ENCODE data around the gene ERO1A.
A peak's percentile ranks its signal among the peaks of the same experiment; 100 is the strongest.

ERO1A gene

GRCh38 chr14:52694761-52695480 lies 437 bp downstream of the ERO1A start:
- DNase-seq: peak; percentile 43

GRCh38 chr14:52693532-52693931 lies 1.8 kb downstream of the ERO1A start:
- no peak for DNase-seq

DNA sequence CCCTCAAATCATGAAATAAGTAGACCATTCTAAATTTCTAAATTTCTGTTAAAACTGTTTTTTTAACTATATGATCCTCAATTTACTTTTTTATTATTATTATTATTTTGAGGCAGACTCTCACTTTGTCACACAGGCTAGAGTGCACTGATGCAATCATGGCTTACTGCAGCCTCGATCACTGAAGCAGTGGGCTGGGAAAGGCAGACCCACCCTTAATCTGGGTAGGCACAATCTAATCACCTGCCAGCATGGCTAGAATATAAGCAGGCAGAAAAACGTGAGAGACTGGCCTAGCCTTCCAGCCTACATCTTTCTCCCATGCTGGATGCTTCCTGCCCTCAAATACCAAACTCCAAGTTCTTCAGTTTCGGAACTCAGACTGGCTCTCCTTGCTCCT lies 2.3 kb downstream of the ERO1A start:
- no peak for DNase-seq

- peak; percentile 29 for DNase-seq
Observed at GRCh38 chr14:52692248-52692962, 3.0 kb downstream of the ERO1A start.

- DNase-seq: no peak
Observed at GRCh38 chr14:52690983-52691760, 4.2 kb downstream of the ERO1A start.

DNA sequence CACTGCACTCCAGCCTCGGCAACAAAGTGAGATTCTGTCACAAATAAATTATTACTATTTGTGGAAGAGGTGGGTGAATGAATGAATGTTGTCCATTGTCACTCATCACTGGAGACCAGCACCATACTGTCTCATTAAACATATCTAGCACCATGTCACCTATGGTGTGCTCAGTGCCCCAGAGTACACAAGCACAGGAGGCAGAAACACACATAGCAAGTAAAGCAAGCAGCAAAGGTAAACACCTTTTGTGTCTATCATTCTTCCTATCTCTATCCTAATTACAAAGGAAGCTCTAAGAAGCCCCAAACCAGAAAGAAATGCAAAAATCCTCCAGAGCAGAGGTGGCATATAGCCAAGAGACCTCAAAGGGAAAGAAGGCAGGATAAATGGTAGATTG lies 9.2 kb downstream of the ERO1A start:
- no peak for DNase-seq

- DNase-seq: no peak
Observed at GRCh38 chr14:52683985-52684520, 11.3 kb downstream of the ERO1A start.

DNA sequence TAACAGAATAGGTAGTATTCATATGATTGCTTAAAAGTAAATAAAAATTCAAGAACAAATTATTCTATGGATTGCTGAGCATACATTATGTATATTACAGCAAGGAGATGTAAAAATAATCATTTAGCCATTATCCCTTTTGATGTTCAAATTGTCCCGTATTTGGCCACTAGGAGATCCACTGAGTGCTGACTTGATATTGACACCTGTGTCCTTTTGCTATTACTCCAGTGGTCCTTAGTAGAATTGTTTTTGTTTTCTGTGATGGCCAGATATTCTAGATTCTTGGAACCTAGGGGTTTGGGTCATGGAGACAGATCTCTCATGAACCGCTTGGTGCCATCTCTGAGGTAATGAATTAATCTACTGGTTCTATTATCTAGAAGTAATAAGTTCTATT lies 16.8 kb downstream of the ERO1A start:
- DNase-seq: no peak

- DNase-seq: no peak
Observed at GRCh38 chr14:52663850-52664249, 31.5 kb downstream of the ERO1A start.

DNA sequence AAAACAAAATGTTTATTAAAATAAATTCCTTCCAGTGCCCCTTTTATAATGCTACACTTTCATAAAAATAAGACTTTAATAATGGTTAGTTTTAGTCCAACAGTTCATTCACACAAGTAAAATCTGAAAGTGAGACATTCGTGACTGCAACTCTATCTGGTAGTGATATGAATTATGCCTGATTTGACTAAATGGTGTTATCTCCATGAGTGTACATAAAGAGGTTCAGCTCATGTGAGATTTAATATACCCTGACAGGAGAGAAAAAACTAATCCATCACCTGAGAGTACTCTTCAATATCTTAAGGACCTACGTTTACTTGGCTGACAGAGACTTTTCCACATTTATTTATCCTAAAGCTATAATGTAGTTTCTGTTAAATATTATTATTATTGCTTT lies 34.0 kb downstream of the ERO1A start:
- no peak for DNase-seq

DNA sequence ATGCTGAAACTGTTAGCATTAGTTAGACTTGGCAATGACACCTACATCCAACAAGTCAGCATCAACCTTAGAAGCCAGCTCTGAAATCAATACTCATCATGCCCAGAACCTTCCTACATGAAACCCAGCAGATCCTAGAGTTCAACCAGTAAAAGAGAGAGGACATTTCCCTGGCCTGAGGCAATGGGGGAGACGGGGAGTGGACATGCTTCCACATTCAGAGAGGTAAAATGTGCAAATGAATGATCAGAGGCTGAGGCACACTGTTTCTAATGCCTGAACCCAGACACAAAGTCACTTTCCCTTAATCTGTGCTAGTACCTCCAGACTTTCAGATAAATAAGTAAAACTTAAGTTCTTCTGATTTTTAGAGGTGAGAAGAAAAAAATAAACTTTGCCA lies 34.5 kb downstream of the ERO1A start:
- DNase-seq: no peak

DNA sequence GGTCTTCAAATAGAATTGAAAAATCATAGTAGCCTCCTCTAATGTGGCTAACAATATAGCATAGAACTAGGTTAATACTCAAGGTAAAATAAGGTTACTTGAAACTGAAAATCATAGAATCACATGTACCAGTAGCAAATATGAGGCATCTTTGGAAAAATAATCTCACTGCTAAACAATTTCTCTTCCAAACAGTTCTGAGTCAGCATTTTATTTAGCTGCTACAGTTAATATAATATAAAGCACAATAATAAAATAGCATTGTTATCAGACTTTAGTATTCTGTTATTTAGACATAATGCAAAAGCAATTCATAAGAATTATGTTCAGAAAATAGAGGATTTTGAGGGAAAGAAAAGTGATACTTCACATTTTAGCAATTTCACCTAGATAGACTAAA lies 35.0 kb downstream of the ERO1A start:
- DNase-seq: no peak

GRCh38 chr14:52656905-52657304 lies 38.5 kb downstream of the ERO1A start:
- DNase-seq: no peak

- DNase-seq: no peak
Observed at GRCh38 chr14:52650774-52651173, 44.6 kb downstream of the ERO1A start.

DNA sequence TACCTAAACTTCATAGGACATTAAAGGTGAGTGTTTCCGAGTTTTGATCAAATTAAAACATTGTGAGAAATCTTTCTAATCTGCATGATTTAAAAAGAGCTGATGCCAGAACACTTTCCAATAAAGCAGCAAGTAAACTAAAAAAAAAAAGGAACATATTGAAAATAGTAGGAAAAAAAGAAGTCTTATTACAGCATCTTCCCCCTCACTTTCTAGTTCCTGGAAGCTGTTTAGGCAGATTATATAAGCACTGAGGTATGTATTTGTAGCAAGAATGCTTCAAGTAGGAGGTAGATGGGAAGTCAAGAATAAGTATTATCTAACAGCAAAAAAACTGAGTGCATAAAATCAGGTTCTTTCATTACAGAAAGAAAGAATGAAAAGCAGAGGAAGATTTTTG lies 45.8 kb downstream of the ERO1A start:
- DNase-seq: no peak

DNA sequence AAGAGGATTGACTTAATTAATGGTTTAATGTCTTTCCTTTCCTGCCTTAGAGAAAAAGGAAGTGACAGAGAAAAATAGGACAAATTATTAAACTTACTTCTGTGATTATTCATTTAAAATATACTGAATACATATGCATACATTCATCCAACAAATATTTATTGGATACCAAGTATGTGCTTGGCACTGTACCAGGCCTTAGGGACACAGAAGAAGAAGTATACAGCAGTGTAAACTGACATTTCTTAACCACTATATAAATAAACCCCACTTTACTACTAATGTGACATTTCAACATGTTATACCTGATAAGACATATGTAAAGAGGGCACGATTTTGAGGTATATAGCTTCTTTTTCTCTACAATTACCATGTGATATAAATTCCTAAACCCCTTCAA lies 53.6 kb downstream of the ERO1A start:
- no peak for DNase-seq

DNA sequence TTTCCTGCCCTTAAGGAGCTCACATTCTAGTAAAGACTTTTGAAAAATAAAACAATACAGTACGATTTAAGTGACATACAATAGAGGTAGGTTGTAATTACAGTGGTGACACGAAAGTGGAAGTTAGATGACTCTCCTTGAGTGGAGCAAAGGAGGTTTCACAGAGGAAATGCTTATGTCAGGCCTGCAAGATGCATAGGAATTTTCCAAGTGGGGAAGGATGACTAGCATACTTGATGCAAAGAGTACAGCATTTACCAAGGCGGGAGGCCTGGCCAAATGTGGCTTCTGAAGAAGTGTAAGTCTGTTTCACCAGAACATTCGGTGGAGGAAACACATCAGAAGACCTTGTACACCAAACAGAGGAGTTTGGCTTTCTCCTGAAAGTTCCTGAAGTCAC lies 55.2 kb downstream of the ERO1A start:
- no peak for DNase-seq

DNA sequence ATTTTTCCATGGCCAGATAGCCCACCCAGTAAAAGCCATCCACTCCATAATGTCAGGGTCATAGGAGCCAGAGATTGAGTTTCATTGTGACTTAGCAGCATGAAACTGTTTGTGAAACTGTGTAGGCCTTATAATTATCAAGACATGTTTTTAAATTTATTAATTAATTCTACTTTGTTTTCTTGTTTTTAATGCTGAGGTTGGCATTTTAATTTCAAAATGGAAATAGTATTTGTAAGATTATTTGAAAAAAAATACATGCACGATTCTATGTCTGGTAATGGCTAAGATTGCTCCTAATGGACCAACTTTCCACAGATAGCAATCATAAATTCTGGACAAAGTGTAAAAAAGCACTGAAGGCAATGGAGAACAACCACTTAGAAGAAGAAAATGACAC lies 75.7 kb downstream of the ERO1A start:
- DNase-seq: no peak

GRCh38 chr14:52618602-52619001 lies 76.8 kb downstream of the ERO1A start:
- DNase-seq: no peak

DNA sequence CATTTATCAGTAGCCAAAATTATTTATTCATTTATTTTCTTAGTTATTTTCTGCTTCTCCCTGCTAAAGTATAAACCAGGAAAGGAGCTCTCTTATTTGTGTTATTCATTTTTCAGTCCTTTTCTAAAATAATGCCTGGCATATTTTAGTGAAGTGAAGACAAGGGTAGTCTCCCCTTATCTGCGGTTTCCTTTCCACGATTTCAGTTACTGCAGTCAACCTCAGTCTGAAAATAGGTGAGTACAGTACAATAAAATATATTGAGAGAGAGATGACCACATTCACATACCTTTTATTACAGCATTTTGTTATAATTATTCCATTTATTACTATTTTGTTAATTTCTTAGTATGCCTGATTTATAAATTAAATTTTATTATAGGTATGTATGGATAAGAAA lies 85.2 kb downstream of the ERO1A start:
- DNase-seq: no peak

GRCh38 chr14:52609445-52610044 lies 85.8 kb downstream of the ERO1A start:
- DNase-seq: no peak

DNA sequence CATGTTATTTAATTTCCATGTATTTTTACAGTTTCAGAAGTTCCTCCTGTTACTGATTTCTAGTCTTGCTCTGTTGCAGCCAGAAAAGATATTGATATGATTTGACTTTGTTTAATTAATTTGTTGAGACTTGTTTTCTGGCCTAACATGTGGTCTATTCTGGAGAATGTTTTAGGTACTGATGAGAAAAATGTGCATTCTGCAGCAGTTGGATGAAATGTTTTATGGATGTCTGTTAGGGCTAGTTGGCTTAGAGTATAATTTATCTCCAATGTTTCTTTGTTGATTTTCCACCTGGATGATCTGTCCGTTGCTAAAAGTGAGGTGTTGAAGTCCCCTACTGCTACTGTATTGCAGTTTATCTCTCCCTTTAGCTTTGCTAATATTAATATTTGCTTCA lies 88.3 kb downstream of the ERO1A start:
- DNase-seq: no peak

GRCh38 chr14:52602131-52602530 lies 93.2 kb downstream of the ERO1A start:
- DNase-seq: no peak
